ENCODE data around the gene TCF21.
"Not testable (repeated sequence)": the region's sequence is repeated elsewhere in the genome, so short reads cannot be mapped to it uniquely, and the experiment has no call there.

DNA sequence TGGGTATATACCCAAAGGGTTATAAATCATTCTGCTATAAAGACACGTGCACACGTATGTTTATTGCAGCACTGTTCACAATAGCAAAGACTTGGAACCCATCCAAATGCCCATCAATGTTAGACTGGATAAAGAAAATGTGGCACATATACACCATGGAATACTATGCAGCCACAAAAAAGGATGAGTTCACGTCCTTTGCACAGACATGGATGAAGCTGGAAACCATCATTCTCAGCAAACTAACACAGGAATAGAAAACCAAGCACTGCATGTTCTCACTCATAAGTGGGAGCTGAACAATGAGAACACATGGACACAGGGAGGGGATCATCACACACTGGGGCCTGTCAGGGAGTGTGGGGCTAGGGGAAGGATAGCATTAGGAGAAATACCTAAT, 47.4 kb downstream of the TCF21 start:
- not testable (repeated sequence) for TF ChIP-seq CTCF (IDR thresholded peaks at IDR 0.05 in 4 of 5, conservative IDR thresholded peaks at IDR 0.05 in 1 of 5); POLR2A (IDR thresholded peaks at IDR 0.05)

All from gastrocnemius medialis (tissue), 4 donors.